Adipose tissue (tissue), 3 donors: ENCODE data around the gene ZNF93. TPM values are rescaled to one million over a fixed set of nuclear protein-coding genes. Genes with fewer than 3 reads are reported as not detected.
"Not testable (repeated sequence)": the region's sequence is repeated elsewhere in the genome, so short reads cannot be mapped to it uniquely, and the experiment has no call there.

Experiments used
- H3K27ac ChIP-seq: one replicate; pipeline ENCODE4 v1.5.1; 2013; ENCODE audit warnings: low read depth, low read length
- WGBS, 3 donors: extraction: QIAGEN DNeasy Blood & Tissue Kit; methylation state at CpG; one replicate each; pipeline ENCODE4 v1.1.7; 2013; 5-methylcytosine and 5-hydroxymethylcytosine counted together
- polyA plus RNA-seq, 3 donors: library from polyadenylated mRNA; stranded (reverse); fragments of 200-250 nt; gene quantifications; one replicate each; pipeline ENCODE4 v1.2.3, GENCODE V29; 2013
- donor health status: healthy with polysubstance abuse.
- donor health status: Bipolar disorder and iron deficiency.
- donor health status: healthy.

Gene ZNF93
- polyA plus RNA-seq, 3 donors: 1.3 to 5.0 (median 1.7) TPM

- H3K27ac ChIP-seq: not testable (repeated sequence)
- whole genome bisulfite sequencing, 3 donors: 61 to 68% (median 63%) methylated on average over 7 of the region's 7 CpGs
Observed at GRCh38 chr19:19930417-19930816, 29.7 kb downstream of the ZNF93 start.

GRCh38 chr19:19933432-19934314 lies 32.9 kb downstream of the ZNF93 start:
- H3K27ac ChIP-seq: not testable (repeated sequence)
- WGBS, 3 donors: 94 to 97% (median 97%) methylated on average over 3 of the region's 3 CpGs

- H3K27ac ChIP-seq: no peak overlapping the region
- 94% methylated on average over 2 of the region's 2 CpGs for WGBS, 3 donors
Observed at GRCh38 chr19:19937403-19937802, 36.7 kb downstream of the ZNF93 start.

GRCh38 chr19:19938449-19938848 lies 37.7 kb downstream of the ZNF93 start:
- H3K27ac ChIP-seq: no peak overlapping the region
- WGBS, 3 donors: 19 to 23% (median 19%) methylated on average over 2 of the region's 2 CpGs

- WGBS, 3 donors: 69 to 84% (median 76%) methylated on average over 8 of the region's 8 CpGs
- H3K27ac ChIP-seq: no peak overlapping the region
Observed at GRCh38 chr19:19943848-19944582, 43.3 kb downstream of the ZNF93 start.

- no peak overlapping the region for H3K27ac ChIP-seq
- WGBS, 3 donors: 96 to 98% (median 97%) methylated on average over 3 of the region's 3 CpGs
Observed at GRCh38 chr19:19944583-19944880, 43.8 kb downstream of the ZNF93 start.

- no peak overlapping the region for H3K27ac ChIP-seq
Observed at GRCh38 chr19:19946226-19946625, 45.5 kb downstream of the ZNF93 start.

GRCh38 chr19:19948800-19949199 lies 48.1 kb downstream of the ZNF93 start:
- H3K27ac ChIP-seq: no peak overlapping the region
- 84 to 93% (median 85%) methylated on average over 5 of the region's 5 CpGs for WGBS, 3 donors

More at GRCh38 chr19:19946226-19946625, 45.5 kb downstream of the ZNF93 start:
- 87 to 89% (median 88%) methylated on average over 4 of the region's 4 CpGs for WGBS, 3 donors

- H3K27ac ChIP-seq: no peak overlapping the region
- 80 to 91% (median 91%) methylated on average over 9 of the region's 9 CpGs for WGBS, 3 donors
Observed at GRCh38 chr19:19955208-19955607, 54.5 kb downstream of the ZNF93 start.

GRCh38 chr19:19956434-19957075 lies 55.8 kb downstream of the ZNF93 start:
- 50 to 57% (median 50%) methylated on average over 15 of the region's 15 CpGs for WGBS, 3 donors
- no peak overlapping the region for H3K27ac ChIP-seq

- WGBS, 3 donors: 82 to 86% (median 84%) methylated on average over 8 of the region's 8 CpGs
- not testable (repeated sequence) for H3K27ac ChIP-seq
Observed at GRCh38 chr19:19957766-19958165, 57.0 kb downstream of the ZNF93 start.

GRCh38 chr19:19959151-19959799 lies 58.5 kb downstream of the ZNF93 start:
- 15 to 20% (median 18%) methylated on average over 8 to 9 of the region's 9 CpGs for WGBS, 3 donors

GRCh38 chr19:19964416-19964815 lies 63.7 kb downstream of the ZNF93 start:
- 81 to 92% (median 84%) methylated on average over 7 of the region's 7 CpGs for WGBS, 3 donors

More at GRCh38 chr19:19959151-19959799, 58.5 kb downstream of the ZNF93 start:
- not testable (repeated sequence) for H3K27ac ChIP-seq

GRCh38 chr19:19966126-19966525 lies 65.4 kb downstream of the ZNF93 start:
- WGBS, 3 donors: 84 to 94% (median 90%) methylated on average over 3 of the region's 3 CpGs

More at GRCh38 chr19:19964416-19964815, 63.7 kb downstream of the ZNF93 start:
- H3K27ac ChIP-seq: no peak overlapping the region

GRCh38 chr19:19966862-19967261 lies 66.1 kb downstream of the ZNF93 start:
- 72 to 91% (median 90%) methylated on average over 4 of the region's 4 CpGs for WGBS, 3 donors
- H3K27ac ChIP-seq: no peak overlapping the region

More at GRCh38 chr19:19966126-19966525, 65.4 kb downstream of the ZNF93 start:
- not testable (repeated sequence) for H3K27ac ChIP-seq
